ENCODE measurements around the gene TRIM7.
"Not testable (repeated sequence)": the region's sequence is repeated elsewhere in the genome, so short reads cannot be mapped to it uniquely, and the experiment has no call there.

The TRIM7 gene

DNA sequence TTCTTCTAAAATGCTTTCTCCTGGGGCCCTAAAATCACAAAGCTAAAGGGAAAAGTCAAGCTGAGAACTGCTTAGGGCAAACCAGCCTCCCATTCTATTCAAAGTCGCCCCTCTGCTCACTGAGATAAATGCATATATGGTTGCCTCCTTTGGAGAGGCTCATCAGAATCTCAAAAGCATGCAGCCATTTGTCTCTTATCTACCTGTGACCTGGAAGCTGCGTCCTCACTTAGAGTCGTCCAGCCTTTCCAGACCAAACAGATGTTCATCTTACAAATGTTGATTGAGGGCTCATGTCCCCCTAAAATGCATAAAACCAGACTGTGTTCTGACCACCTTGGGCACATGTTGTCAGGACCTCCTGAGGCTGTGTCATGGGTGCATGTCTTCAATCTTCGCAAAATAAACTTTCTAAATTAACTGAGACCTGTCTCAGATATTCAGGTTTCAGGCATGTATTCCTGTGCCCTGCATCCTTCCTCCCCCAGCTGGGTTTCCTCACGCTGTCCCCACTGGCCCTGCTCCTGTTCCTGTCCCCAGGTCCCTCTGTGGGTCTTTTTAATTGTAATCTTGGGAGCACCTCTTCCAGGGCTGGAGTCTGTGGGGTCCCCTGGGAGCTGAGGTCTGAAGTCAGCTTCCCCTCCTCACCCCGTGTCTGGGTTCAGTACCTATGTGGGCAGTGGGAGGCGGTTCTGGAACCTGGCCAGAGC, 57.9 kb downstream of the TRIM7 start, which contains the start of gene OR2V2:
Gene OR2V2, plus strand, starts transcription at position 660 of the 710 bp plus-strand sequence. CDS start 7,357 bp downstream, outside the sequence.
- DNase-seq = not testable (repeated sequence)

DNA sequence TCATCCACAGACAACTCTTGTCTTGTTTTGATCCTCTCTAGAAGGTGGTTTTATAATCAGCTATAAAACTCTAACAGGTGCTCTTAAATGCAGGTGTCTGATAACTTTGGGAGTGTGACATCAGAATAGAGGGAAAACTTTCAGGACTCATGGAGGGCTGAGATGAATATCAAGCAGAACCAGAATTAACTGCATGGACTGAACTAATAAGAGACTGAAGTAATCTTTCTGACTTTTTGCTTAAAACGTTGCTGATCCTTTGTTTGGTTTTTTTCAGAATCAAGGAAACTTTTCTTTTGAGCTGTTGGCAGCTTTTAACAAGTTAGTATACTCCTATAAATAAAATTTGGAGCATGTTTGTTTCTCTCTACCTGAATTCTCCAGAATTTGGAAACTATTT, 59.9 kb downstream of the TRIM7 start:
- no peak for DNase-seq
